Measurements from ENCODE around the gene FUBP3. TPM values are rescaled to one million over a fixed set of nuclear protein-coding genes. Genes with fewer than 3 reads are reported as not detected.
"Not testable (repeated sequence)": the region's sequence is repeated elsewhere in the genome, so short reads cannot be mapped to it uniquely, and the experiment has no call there.

Gene FUBP3
- total RNA-seq, 1 experiment from 2014 or later = 0.02 TPM

DNA sequence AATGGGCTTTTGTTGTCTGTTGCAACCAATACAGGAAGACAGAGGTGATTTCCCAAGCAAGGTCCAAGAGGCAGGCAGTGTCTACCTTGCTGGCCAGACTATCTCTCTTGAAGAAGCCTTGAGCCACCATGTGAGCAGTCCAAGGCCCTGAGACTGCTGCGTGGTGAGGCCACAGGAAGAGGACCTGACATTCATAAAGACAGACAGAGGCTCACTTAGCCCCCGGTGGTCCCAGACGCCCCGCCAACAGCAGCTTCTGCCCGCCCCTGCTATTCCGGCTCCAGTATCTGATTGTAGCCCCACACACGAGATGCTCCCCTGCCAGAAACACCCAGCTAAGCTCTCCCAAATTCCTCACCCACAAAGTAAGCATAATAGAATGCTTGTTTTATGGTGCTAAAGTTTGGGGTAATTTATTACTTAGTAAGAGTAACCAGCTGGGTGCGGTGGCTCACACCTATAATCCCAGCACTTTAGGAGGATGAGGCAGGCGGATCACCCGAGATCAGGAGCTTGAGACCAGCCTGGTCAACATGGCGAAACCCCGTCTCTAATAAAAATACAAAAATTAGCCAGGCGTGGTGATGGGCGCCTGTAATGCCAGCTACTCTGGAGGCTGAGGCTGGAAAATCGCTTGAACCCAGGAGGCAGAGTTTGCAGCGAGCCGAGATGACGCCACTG, 22.8 kb upstream of the FUBP3 start:
- DNase-seq (ENCODE audit: low spot score) = no peak

DNA sequence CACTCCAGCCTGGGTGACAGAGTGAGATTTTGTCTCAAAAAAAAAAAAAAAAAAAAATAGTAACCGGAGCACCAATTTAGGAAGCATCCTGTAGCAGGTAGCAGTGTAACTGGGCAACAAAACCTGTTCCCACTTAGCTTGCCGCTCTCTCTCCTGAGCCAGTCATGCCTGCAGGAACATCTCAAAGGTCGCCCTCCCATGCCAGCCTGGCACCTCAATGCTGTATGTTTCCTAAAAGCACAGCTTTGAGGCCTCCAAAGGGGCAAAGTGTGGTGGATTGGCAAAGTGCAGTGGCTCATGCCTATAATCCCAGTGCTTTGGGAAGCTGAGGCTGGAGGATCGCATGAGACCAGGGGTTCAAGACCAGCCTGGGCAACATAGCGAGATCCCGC, 22.3 kb upstream of the FUBP3 start:
- no peak for DNase-seq (ENCODE audit: low spot score)

DNA sequence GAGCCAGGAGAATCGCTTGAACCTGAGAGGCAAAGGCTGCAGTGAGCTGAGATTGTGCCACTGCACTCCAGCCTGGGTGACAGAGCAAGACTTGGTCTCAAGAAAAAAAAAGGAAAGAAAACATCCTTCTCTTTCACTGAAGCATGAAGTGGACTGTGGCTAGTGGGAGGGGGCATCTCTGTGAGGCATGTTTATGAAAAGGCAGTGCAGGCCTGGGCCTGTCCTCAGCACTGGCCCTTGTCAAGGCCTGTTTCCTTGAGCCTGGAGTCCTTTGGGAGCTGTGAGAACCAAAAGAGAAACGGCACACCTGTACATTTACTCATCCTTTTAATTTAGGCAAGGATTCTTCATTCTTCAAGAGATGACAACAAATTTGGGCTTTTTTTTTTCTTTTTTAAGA, 18.3 kb upstream of the FUBP3 start:
- no peak for DNase-seq (ENCODE audit: low spot score)

DNA sequence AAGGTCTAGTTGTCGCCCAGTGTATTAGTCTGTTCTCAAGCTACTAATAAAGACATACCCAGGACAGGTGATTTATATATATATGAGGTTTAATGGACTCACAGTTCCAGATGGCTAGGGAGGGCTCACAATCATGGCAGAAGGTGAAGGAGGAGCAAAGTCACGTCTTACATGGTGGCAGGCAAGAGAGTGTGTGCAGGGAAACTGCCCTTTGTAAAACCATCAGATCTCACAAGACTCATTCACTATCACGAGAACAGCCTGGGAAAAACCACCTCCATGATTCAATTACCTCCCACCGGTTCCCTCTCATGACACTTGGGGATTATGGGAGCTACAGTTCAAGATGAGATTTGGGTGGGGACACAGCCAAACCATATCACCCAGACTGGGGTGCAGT, 16.9 kb upstream of the FUBP3 start:
- DNase-seq (ENCODE audit: low spot score) = not testable (repeated sequence)

DNA sequence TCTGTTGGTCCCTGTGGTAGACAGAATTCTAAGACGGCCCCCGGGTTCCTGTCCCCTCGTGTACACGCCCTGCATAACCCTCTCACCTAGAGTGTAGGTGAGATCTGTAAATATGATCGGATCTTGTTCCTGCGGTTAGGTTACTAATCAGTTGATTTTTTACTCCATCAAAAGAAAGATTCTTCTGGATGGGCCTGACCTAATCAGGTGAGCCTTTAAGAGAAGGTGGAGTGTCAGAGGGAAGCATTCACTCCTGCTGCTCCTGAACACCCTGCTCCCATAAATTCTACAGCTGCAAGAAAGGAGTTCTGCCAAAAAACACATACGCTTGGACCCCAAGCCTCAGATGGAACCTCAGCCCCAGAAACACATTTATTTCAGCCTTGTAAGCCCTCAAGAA, 15.6 kb upstream of the FUBP3 start:
- no peak for DNase-seq (ENCODE audit: low spot score)

DNA sequence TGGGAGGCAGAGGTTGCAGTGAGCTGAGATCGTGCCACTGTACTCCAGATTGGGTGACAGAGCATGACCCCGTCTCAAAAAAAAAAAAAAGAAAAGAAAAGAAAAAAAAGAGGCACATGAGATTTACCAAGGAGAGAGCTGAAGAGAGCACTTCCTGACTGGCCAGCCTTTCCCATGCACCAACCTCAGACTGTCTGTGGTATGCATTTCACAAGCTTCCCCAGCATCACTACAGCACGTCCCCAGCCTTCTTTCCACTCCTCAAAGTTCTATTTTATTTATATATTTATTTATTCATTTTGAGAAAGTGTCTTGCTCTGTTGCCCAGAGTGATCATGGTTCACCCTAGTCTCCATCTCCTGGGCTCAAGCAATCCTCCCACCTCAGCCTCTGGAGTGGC, 13.6 kb upstream of the FUBP3 start:
- no peak for DNase-seq (ENCODE audit: low spot score)

DNA sequence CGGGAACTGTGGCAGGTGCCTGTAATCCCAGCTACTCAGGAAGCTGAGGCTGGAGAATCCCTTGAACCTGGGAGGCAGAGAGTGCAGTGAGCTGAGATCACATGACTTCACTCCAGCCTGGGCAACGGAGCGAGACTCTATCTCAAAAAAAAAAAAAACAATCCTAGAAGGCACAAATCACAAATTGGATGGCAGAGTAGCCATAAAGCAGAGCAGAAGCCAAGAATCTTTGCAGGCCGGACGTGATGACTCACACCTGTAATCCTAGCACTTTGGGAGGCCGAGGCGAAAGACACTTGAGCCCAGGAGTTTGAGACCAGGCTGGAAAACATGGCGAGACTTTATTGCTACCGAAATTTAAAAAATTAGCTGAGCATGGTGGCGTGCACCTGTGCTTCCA, 9.2 kb upstream of the FUBP3 start:
- DNase-seq (ENCODE audit: low spot score) = no peak

DNA sequence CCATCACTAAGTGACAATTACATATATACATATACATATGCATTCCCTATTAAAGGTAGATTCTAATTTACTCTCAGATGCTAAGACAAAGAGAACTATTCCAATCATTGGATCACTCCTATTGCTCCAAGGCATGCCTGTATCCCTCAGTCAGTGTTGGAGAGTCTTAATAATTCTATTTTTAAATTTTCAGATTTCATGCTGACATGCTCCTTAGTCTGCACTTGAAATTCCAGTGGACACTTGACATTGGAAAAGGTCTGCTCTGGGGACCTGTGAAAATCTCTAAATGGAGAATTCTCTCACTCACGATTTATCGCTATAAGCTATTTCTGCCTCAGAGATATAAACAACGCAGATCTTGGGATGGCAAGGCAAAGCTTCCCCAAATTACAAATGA, 3.9 kb upstream of the FUBP3 start:
- no peak for DNase-seq (ENCODE audit: low spot score)

DNA sequence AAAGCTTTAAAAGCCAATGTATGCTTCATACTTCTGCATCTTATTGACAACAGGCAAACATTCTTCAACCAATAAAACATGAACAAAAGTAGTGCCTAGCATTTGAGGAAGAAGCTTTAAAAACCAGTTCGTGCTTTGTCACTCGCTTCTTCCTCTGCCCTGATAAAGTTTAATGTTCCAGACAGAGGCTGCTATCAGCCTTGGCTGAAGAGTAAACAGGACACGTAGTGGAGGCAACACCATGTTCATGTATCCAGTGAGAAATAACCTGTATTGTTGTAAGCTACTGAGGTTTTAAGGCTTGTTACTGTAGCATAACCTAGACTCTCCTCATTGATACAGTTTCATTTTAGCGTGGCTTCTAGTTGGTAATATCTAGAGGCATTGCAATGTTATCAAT, 3.2 kb upstream of the FUBP3 start:
- no peak for DNase-seq (ENCODE audit: low spot score)

DNA sequence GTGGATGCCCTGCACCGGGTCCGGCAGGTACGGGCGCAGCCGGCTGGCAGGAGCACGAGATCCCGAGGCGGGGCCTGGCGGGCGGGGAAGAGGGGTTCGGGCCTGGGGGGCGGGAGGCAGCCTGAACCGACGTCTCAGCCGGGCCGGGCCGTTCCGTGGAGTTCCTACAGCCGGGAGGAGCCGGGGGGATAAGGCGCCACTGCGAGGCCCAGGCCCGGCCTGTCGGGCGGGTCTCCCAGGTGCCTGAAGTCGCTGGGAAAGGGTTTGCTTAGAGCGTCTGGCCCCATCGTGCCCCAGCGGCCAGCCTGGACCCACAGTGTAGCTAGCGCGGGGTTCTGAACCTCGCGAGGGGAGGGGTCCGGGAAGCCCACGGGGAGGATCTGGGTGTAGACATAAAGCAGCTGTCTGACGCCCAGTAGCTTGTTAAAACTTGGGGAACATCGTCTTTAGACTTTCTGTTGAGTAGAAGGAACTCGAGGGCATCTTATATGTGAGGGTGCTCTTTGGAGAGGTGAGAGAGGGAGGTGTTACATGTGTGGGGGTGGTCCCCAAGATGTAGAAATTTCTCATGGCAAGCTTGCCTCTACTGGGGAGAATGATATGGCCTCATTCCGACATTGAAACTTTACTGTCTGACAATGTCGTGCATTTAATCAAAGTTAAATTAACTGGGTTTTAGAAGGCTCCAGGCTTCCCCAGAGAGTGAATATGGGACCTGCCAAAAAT, 524 bp downstream of the FUBP3 start:
- no peak for DNase-seq (ENCODE audit: low spot score)

DNA sequence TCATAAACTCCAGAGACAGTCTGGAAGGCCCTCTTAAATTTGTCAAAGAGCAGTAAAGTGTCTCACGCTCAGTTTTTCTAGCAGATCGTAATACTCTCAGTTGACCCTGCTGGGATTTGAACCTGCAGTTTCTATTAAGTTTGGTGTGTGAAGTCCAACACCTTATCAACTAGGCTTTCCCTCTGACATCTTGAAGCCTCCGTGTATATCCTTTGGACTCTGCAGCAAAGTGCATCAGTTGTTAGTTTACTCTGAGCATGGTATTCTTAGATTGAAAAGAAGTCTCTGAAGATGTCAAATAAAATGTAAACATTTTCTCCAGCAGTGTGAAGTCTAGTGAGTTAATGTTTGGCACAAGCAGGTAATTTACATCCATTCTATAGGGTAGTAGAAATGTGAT, 2.4 kb downstream of the FUBP3 start:
- no peak for DNase-seq (ENCODE audit: low spot score)

DNA sequence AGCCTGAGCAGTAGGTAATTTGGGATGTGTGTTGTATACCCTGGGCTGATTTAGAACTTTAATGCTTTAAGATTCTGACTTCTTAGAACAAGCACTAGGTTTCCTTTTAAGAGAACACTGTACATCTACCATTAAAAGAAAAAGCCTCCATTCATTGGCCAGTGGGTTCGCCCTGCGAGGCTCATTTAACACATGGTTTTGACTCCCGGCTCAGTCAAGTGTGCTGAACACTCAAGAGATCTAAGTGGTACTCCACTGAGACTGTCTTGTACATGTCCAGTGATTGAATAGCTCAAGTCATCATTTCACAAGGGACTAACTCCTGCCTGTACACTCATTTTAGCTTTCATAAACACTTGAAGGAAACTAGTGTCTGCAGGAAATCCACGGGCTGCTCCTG, 3.9 kb downstream of the FUBP3 start:
- no peak for DNase-seq (ENCODE audit: low spot score)

DNA sequence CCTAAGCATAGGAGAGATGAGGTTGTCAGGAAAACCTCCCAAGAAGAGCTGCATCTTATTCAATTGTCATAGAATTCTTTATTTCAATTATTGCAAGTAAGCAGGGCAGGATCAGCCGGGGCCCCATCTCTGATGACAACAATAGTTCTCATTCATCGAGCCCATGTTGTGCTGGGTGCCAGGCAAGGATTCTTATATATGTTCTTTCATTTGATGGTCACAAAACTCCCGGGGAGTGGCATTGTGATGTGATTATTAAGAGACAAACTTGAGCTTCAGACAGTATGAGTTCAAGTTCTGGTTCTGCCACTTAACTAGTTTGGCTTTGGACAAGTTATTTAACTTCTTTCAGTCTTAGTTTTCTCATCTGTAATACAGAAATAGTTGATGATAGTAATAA, 8.5 kb downstream of the FUBP3 start:
- DNase-seq (ENCODE audit: low spot score) = no peak

DNA sequence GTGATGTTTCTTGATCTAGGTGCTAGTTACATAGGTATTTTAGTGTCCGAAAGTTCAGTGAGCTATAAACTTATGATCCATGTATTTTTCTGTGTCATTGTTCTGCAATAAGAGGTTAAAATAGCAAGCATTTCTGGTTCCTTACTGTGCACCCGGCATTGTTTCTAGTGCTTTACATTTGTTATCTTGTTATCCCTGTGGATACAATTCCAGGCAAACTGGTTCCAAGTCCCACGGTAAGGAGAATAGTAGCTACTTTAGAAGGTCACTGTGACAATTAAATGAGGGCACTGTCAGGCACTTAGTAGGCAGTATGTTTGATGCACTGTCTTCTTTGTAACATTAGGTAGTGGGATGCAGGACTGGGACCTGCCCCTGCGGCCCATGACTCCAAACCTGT, 9.0 kb downstream of the FUBP3 start:
- no peak for DNase-seq (ENCODE audit: low spot score)

DNA sequence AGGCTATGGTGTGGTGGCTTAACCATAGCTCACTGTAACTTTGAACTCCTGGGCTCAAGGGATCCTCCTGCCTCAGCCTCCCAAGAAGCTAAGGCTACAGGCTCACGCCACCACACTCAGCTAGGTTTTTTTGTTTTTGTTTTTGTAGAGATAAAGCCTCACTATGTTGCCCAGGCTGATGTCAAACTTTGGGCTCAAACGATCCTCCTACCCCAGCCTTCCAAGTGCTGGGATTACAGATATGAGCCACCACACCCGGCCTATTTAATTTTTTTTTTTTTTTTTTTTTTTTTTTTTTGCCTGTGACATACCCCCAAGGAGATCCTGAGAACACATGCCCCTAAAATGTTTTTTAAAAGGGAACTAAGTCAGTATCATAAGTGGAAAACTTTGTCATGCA, 10.4 kb downstream of the FUBP3 start:
- no peak for DNase-seq (ENCODE audit: low spot score)

DNA sequence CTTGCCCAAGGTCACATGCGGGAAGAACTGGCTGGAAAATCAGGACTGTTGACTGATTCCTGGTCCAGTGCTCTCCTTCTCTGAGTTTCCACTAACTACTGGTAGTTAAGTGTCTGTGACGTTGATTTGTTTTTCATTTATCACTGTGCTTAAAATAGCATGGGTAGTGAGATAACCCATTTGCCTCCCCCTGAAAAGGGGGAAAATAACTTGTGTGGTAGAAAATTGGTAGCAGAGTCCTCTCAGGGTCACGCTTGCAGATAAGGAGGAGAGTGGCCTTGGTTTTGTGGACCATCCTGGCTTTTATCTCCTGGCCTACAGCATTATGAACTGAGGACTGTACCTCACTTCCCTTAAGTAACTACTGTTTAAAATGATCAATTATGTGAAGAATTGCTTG, 10.9 kb downstream of the FUBP3 start:
- DNase-seq (ENCODE audit: low spot score) = no peak

DNA sequence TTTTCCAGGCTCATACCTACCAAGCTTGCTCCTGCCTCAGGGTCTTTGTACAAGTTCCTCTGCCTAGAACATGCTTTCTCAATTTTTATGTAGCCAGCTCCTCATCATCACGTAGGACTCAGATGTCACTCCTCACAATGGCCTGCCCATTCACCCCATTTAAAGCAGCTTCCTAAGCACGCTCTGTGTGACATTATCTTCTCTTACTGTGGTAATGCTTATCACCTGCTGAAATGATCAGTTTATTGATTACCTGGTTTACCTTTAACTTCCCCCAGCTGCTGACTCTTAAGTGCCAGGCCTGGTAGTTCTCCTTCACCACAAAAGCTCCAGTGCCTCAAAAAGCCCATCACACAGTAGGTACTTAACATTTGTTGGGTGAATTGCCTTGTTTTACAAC, 13.6 kb downstream of the FUBP3 start:
- DNase-seq (ENCODE audit: low spot score) = no peak

DNA sequence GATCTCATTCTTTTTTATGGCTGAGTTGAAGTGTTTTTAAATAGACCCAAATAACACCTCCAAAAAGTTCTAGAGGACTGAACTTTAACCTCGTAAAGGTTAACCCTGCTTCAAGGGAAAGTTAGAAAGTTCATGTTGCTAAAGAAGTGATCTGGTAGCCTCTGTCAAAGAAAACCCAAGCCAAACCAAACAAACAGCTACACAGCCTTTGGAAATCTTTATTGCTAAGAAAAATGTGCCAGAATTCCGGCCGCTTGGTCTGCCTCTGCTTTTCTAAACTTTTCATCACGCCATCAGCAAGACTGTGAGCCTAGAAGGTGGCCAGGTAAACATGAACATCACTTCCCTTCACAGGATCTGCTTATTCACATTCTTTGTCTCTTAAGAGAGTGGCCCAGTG, 17.9 kb downstream of the FUBP3 start:
- no peak for DNase-seq (ENCODE audit: low spot score)

DNA sequence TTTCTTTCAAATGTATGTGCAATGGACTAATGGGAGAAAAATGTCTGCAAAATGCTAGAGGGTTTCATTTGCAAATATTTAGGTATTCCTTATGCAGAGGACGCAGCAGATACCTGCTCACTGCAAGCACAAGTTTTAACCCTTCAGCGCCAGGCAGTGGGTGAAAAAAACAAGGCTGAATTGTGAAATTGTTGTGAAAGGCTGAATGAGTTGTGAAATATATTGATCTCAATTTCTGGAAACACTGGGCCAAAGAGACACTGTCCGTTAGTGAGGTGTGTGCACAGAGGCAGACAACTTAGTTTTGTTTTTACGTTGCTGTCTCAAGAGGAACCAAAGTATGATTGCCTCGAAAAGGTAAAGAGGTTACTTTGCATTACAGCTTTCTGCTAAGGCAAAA, 18.8 kb downstream of the FUBP3 start:
- DNase-seq (ENCODE audit: low spot score) = no peak

DNA sequence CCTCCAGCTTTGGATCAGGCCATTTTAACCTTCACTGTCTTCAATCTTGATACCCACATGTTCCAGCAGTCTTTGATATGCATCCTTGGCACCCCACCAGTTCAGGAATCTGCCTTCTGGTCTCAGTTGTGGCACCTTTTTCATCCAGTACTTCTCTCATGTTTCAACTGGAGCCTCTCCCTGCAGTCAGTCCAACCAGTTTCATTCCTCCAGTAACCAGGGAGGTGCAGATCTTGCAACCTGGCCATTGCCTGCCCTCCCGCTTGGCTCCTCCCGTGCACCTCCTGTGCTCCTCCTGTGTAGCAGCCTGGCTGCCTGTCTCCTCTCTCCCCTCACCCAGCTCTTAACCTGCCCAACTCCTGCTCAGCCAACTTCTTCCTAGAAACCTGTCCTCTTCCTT, 20.2 kb downstream of the FUBP3 start:
- DNase-seq (ENCODE audit: low spot score) = no peak

DNA sequence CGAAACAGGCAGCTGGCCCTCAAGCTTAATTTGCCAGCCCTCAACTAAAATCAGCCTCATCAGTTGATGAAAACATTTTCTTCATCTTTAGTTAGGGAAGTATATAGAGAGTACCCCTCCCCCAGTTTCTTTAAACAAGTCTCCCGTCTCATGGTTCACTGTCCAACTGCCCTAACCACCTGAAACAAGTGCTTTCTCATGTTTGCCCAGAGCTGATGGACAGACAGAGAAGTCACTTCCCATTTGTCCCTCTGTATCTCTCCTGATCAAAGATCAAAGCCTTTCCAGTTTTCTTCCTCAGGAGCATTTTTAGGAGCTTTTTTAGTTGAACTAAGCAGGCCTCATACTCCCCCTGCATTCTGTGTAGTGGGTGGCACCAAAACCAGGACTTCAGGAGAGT, 21.7 kb downstream of the FUBP3 start:
- no peak for DNase-seq (ENCODE audit: low spot score)

DNA sequence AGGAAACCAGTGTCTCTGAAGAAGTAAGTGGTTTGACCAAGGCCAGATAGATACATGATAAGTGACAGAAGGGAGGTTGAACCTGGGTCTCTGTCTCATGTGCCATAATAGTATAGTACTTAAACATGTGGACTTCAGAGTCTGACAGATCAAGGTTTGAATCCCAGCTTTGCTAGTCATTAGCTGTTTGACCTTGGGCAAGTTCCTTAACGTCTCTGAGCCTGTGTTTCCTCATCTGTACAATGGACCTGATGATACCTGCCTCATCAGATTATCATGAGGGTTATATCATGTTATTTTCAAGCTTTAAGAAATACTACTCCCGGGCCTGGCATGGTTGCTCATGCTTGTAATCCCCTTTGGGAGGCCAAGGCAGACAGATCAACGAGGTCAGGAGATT, 24.9 kb downstream of the FUBP3 start:
- DNase-seq (ENCODE audit: low spot score) = no peak

DNA sequence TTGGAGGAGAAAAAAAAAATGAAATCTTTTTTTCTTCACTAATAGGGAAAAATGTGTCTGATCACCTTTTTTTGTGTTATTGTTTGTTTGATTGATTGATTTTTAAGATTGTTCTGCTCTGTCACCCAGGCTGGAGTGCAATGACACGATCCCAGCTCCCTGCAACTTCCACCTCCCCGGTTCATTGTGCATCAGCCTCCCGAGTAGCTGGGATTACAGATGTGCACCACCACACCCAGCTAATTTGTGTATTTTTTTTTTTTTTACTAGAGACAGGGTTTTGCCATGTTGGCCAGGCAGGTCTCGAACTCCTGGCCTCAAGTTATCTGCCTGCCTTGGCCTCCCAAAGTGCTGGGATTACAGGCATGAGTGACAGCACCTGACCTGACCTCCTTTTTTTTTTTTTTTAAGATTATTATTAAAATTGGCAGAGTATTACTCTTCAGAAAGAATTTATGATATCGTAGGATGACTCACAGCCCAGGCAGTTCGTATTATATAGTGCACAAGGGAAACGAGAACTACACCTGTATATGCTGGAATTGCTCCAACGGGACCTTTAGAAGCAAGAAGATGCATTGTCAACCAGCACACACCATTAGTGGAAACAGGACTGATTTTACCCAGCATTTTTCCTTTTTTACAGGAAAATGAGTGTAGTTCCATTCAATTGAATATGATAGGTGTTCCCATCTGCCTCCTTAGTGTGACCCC, 27.7 kb downstream of the FUBP3 start:
- no peak for DNase-seq (ENCODE audit: low spot score)

All from A172 (cell line).